ENCODE results near the gene SLC9B2. TPM values are rescaled to one million over a fixed set of nuclear protein-coding genes. Genes with fewer than 3 reads are reported as not detected.

The SLC9B2 gene
- total RNA-seq, 2 experiments from 2014 or later = 21.1 to 21.7 TPM

- no peak overlapping the region for H3K4me3 Mint-ChIP-seq
- ATAC-seq (ENCODE audit: poor library complexity) = peak; percentile 68
- no peak overlapping the region for H3K27ac Mint-ChIP-seq
- POLR2A ChIA-PET = interaction anchor here (1.1 to 2.5 kb wide), 2 partner anchors 8 to 15 kb away, joined by 3 to 9 read pairs; partner anchors contain the start of genes BDH2 and SLC9B2
- Histone ChIP-seq H3K27me3 (ENCODE audit: control insufficient read depth in 1 of 2, insufficient read depth in 2 of 2, low read length in 2 of 2) (no peaks in the 10 kb centered on the region), H3K27ac (ENCODE audit: low read depth in 1 of 2, low read length in 2 of 2) (no peak overlapping the region), H3K4me3 (ENCODE audit: low read length) (no peak overlapping the region), H3K36me3 (ENCODE audit: insufficient read depth, low read length) (peaks cover 37% of the 10 kb centered on the region), H3K4me1 (ENCODE audit: insufficient read depth, low read length) (no peaks in the 10 kb centered on the region), H3K9me3 (ENCODE audit: control insufficient read depth in 1 of 2, insufficient read depth in 1 of 2, low read length in 2 of 2) (no peaks in the 10 kb centered on the region)
- no peaks in the 10 kb centered on the region for H3K9me3 Mint-ChIP-seq
- intact Hi-C loops (cut with DNase I, micrococcal nuclease) = loop anchor here (1.0 to 10.0 kb wide), 5 partner anchors 43 to 644 kb away; partner anchors contain the start of gene CISD2 (in 1 of the 2)
- DNase-seq = peak in 10 of 14 experiments; percentile 4 to 80 (median 32)
- H3K36me3 Mint-ChIP-seq (ENCODE audit: low read depth) = peaks cover 62% of the 10 kb centered on the region
- H3K27me3 Mint-ChIP-seq = no peaks in the 10 kb centered on the region
- H3K4me1 Mint-ChIP-seq (ENCODE audit: low read depth) = peaks cover 15% of the 10 kb centered on the region
- TF ChIP-seq, protein P1, sequence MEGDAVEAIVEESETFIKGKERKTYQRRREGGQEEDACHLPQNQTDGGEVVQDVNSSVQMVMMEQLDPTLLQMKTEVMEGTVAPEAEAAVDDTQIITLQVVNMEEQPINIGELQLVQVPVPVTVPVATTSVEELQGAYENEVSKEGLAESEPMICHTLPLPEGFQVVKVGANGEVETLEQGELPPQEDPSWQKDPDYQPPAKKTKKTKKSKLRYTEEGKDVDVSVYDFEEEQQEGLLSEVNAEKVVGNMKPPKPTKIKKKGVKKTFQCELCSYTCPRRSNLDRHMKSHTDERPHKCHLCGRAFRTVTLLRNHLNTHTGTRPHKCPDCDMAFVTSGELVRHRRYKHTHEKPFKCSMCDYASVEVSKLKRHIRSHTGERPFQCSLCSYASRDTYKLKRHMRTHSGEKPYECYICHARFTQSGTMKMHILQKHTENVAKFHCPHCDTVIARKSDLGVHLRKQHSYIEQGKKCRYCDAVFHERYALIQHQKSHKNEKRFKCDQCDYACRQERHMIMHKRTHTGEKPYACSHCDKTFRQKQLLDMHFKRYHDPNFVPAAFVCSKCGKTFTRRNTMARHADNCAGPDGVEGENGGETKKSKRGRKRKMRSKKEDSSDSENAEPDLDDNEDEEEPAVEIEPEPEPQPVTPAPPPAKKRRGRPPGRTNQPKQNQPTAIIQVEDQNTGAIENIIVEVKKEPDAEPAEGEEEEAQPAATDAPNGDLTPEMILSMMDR (IDR thresholded peaks at IDR 0.05) = peak; percentile 71
- CTCF ChIA-PET = interaction anchor here (0.7 to 3.9 kb wide), 9 partner anchors 8 to 661 kb away, joined by 3 to 14 read pairs (median 4); partner anchors contain the start of genes BDH2, SLC9B2 and UBE2D3
Observed at GRCh38 chr4:103091601-103092223, 15.2 kb upstream of the SLC9B2 start.

GRCh38 chr4:103089481-103089880 lies 12.9 kb upstream of the SLC9B2 start:
- Histone ChIP-seq H3K9me3 (ENCODE audit: control insufficient read depth in 1 of 2, insufficient read depth in 1 of 2, low read length in 2 of 2) (no peaks in the 10 kb centered on the region), H3K36me3 (ENCODE audit: insufficient read depth, low read length) (peaks cover 43% of the 10 kb centered on the region), H3K4me1 (ENCODE audit: insufficient read depth, low read length) (no peaks in the 10 kb centered on the region), H3K4me3 (ENCODE audit: low read length) (no peak overlapping the region), H3K27me3 (ENCODE audit: control insufficient read depth in 1 of 2, insufficient read depth in 2 of 2, low read length in 2 of 2) (no peaks in the 10 kb centered on the region), H3K27ac (ENCODE audit: low read depth in 1 of 2, low read length in 2 of 2) (no peak overlapping the region)
- no peak for DNase-seq
- Mint-ChIP-seq H3K9me3 (no peaks in the 10 kb centered on the region), H3K36me3 (ENCODE audit: low read depth) (peaks cover 82% of the 10 kb centered on the region), H3K4me1 (ENCODE audit: low read depth) (peaks cover 12% of the 10 kb centered on the region), H3K4me3 (no peak overlapping the region), H3K27ac (no peak overlapping the region), H3K27me3 (no peaks in the 10 kb centered on the region)
- intact Hi-C loops (cut with DNase I, micrococcal nuclease) = no loop called here
- ATAC-seq (ENCODE audit: poor library complexity) = no peak
- ChIA-PET POLR2A (interaction anchor here (1.2 kb wide), 1 partner anchor 13 kb away, joined by 6 read pairs; the partner anchor contains the start of gene SLC9B2), CTCF (interaction anchor here (1.0 to 3.9 kb wide), 3 partner anchors 10 to 80 kb away, joined by 3 to 14 read pairs (median 5); partner anchors contain the start of gene BDH2)
- TF ChIP-seq, protein P1 (IDR thresholded peaks at IDR 0.05) = no peak

GRCh38 chr4:103086551-103086950 lies 10.0 kb upstream of the SLC9B2 start:
- Histone ChIP-seq H3K4me1 (ENCODE audit: insufficient read depth, low read length) (no peaks in the 10 kb centered on the region), H3K9me3 (ENCODE audit: control insufficient read depth in 1 of 2, insufficient read depth in 1 of 2, low read length in 2 of 2) (no peaks in the 10 kb centered on the region), H3K27me3 (ENCODE audit: control insufficient read depth in 1 of 2, insufficient read depth in 2 of 2, low read length in 2 of 2) (no peaks in the 10 kb centered on the region), H3K36me3 (ENCODE audit: insufficient read depth, low read length) (peaks cover 43% of the 10 kb centered on the region), H3K27ac (ENCODE audit: low read depth in 1 of 2, low read length in 2 of 2) (no peak overlapping the region), H3K4me3 (ENCODE audit: low read length) (no peak overlapping the region)
- intact Hi-C loops (cut with DNase I, micrococcal nuclease) = no loop called here
- H3K4me1 Mint-ChIP-seq (ENCODE audit: low read depth) = peaks cover under 1% of the 10 kb centered on the region
- no peaks in the 10 kb centered on the region for H3K9me3 Mint-ChIP-seq
- H3K4me3 Mint-ChIP-seq = no peak overlapping the region
- H3K36me3 Mint-ChIP-seq (ENCODE audit: low read depth) = peaks cover 76% of the 10 kb centered on the region
- no peak overlapping the region for H3K27ac Mint-ChIP-seq
- TF ChIP-seq, protein P1 (IDR thresholded peaks at IDR 0.05) = no peak
- ATAC-seq (ENCODE audit: poor library complexity) (no peak), DNase-seq (no peak)
- ChIA-PET POLR2A (interaction anchor here (0.6 kb wide), 1 partner anchor 16 kb away, joined by 3 read pairs; no protein-coding TSS in a partner anchor), CTCF (no interaction called here)
- H3K27me3 Mint-ChIP-seq = no peaks in the 10 kb centered on the region

Data from CD4-positive, alpha-beta T cell (primary cell).